HG03457 (cell line): ENCODE data around the gene EMP1.
A peak's percentile ranks its signal among the peaks of the same experiment; 100 is the strongest.

ENCODE experiments used
- ATAC-seq: cut with Tn5 transposase; IDR thresholded peaks from one replicate; pipeline ENCODE4 v1.9.1; 2021; ENCODE audit warnings: moderate number of reproducible peaks; ENCODE audit not compliant: unreplicated experiment

EMP1 gene

GRCh38 chr12:13196130-13196921 lies at the start of gene EMP1:
Gene EMP1 (plus strand): TSS chr12:13196726. CDS start chr12:13211511, 14,785 bp downstream.
- ATAC-seq = peak; percentile 85

GRCh38 chr12:13147688-13148484 lies 48.6 kb upstream of the EMP1 start:
- no peak for ATAC-seq

- no peak for ATAC-seq
Observed at GRCh38 chr12:13148485-13148847, 48.1 kb upstream of the EMP1 start.

GRCh38 chr12:13149411-13149810 lies 47.1 kb upstream of the EMP1 start:
- no peak for ATAC-seq

- ATAC-seq = no peak
Observed at GRCh38 chr12:13152281-13152680, 44.2 kb upstream of the EMP1 start.

GRCh38 chr12:13152756-13153155 lies 43.8 kb upstream of the EMP1 start:
- no peak for ATAC-seq

- no peak for ATAC-seq
Observed at GRCh38 chr12:13153180-13153579, 43.3 kb upstream of the EMP1 start.

GRCh38 chr12:13154027-13154538 lies 42.4 kb upstream of the EMP1 start:
- ATAC-seq = no peak

- ATAC-seq = no peak
Observed at GRCh38 chr12:13154831-13155230, 41.7 kb upstream of the EMP1 start.

GRCh38 chr12:13156277-13156676 lies 40.2 kb upstream of the EMP1 start:
- ATAC-seq = no peak

GRCh38 chr12:13161172-13161571 lies 35.4 kb upstream of the EMP1 start:
- no peak for ATAC-seq

GRCh38 chr12:13162904-13163303 lies 33.6 kb upstream of the EMP1 start:
- no peak for ATAC-seq

GRCh38 chr12:13163868-13164635 lies 32.5 kb upstream of the EMP1 start:
- no peak for ATAC-seq

GRCh38 chr12:13164921-13165616 lies 31.5 kb upstream of the EMP1 start:
- ATAC-seq = no peak

GRCh38 chr12:13165617-13166041 lies 30.9 kb upstream of the EMP1 start:
- ATAC-seq = no peak

GRCh38 chr12:13167226-13167625 lies 29.3 kb upstream of the EMP1 start:
- no peak for ATAC-seq

GRCh38 chr12:13167906-13168305 lies 28.6 kb upstream of the EMP1 start:
- ATAC-seq = no peak

- ATAC-seq = no peak
Observed at GRCh38 chr12:13169272-13169671, 27.3 kb upstream of the EMP1 start.

GRCh38 chr12:13170892-13171490 lies 25.5 kb upstream of the EMP1 start:
- no peak for ATAC-seq
